Gastrocnemius medialis (tissue), 4 donors: ENCODE measurements around the gene CHN2. TPM values are rescaled to one million over a fixed set of nuclear protein-coding genes. Genes with fewer than 3 reads are reported as not detected.

Source experiments
- ATAC-seq, 2 donors: fragments of 150-250 bp; one replicate each; pipeline ENCODE4 v1.9.1; 2016
- DNase-seq, 2 donors: peaks; one replicate each; pipeline ENCODE4 v3.0.0-alpha.2; 2019
- H3K27ac ChIP-seq, 4 donors: fragments of 200-600 bp; sonication (generic); 1 replicate in 1 of 4; 2 replicates in 3 of 4; pipeline ENCODE4 v1.5.1; 2016 to 2018; ENCODE audit warnings: mild to moderate bottlenecking in 2 of 4, moderate library complexity in 1 of 4
- H3K27me3 ChIP-seq, 3 donors: fragments of 200-600 bp; sonication (generic) in 2 of 3; 1 replicate in 1 of 3; 2 replicates in 2 of 3; pipeline versions ENCODE4 v1.5.1 to v1.6.0; 2016 to 2019; ENCODE audit warnings: mild to moderate bottlenecking in 1 of 3, moderate library complexity in 1 of 3
- H3K36me3 ChIP-seq, 2 donors: fragments of 200-600 bp; sonication (generic) in 1 of 2; one replicate each; pipeline ENCODE4 v1.5.1; 2017 to 2018
- H3K4me1 ChIP-seq, 2 donors: fragments of 200-600 bp; sonication (generic) in 1 of 2; one replicate each; pipeline ENCODE4 v1.5.1; 2016 to 2017; ENCODE audit warnings: mild to moderate bottlenecking in 2 of 2
- H3K4me3 ChIP-seq, 4 donors: fragments of 200-600 bp; sonication (generic) in 3 of 4; 1 replicate in 1 of 4; 2 replicates in 3 of 4; pipeline ENCODE4 v1.5.1; 2016 to 2019; ENCODE audit warnings: mild to moderate bottlenecking in 2 of 4
- H3K9me3 ChIP-seq, 3 donors: fragments of 200-600 bp; sonication (generic) in 2 of 3; 1 replicate in 1 of 3; 2 replicates in 2 of 3; pipeline ENCODE4 v1.5.1; 2016 to 2019
- POLR2A ChIP-seq, 2 donors: fragments of 450-650 bp; IDR thresholded peaks; one replicate each; pipeline ENCODE4 v1.6.1; 2017; ENCODE audit warnings: antibody characterized with exemption in 2 of 2, mild to moderate bottlenecking in 2 of 2, moderate library complexity in 2 of 2
- in situ Hi-C, 4 donors: fragments of 200-750 bp; cut with MboI; loops; one replicate each; pipeline versions ENCODE4 v1.15.0 to v1.8.0; 2017; ENCODE audit warnings: low sequenced_read_pairs in 4 of 4
- intact Hi-C: fragments of 100-400 bp; cut with DNase I; formaldehyde crosslinking; loops from one replicate; pipeline ENCODE4 v1.15.1; 2023; ENCODE audit warnings: low total_unique reads
- total RNA-seq, 4 donors: library from RNA; depleted of rRNA; stranded (reverse); fragments of >200 nt; gene quantifications; one replicate each; pipeline versions ENCODE4 v1.1.0 to v1.2.3, GENCODE V29; 2016
- TF ChIP-seq, protein P1 (sequence below), 5 experiments: fragments of 450-650 bp in 3 of 5; fragments of 200-600 bp in 2 of 5; sonication (generic) in 2 of 5; IDR thresholded peaks in 4 of 5; conservative IDR thresholded peaks in 1 of 5; 1 replicate in 4 of 5; 2 replicates in 1 of 5; pipeline ENCODE4 v1.5.1; 2016 to 2019; ENCODE audit warnings: antibody characterized with exemption in 5 of 5, mild to moderate bottlenecking in 3 of 5, moderate library complexity in 3 of 5

The CHN2 gene
- total RNA-seq, 4 donors from 2014 or later = 5.9 to 11.3 (median 8.2) TPM

DNA sequence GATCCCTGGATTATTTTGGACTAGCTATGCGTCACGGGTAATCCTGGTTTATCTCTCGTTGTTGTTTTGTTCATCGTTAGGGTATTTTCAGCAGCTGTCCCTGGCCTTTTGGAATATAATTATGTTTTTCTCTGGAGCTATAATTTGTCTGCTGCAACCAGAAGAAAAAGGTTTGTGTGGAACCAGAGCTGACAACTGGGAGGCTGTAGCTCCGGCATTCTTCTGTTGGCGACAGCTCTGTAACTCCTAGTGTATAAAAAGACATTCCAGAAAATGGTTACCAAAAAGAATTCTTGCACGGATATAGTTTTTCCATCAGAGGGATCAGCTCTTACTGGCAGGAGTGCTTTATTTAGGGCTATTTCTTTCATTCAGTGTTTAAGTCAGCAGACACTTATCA lies 238.1 kb downstream of the CHN2 start:
- no peak for ATAC-seq
- DNase-seq = no peak
- H3K27ac ChIP-seq = no peak overlapping the region
- in situ Hi-C loops = no loop called here
- no peaks in the 10 kb centered on the region for H3K36me3 ChIP-seq
- TF ChIP-seq, protein P1, sequence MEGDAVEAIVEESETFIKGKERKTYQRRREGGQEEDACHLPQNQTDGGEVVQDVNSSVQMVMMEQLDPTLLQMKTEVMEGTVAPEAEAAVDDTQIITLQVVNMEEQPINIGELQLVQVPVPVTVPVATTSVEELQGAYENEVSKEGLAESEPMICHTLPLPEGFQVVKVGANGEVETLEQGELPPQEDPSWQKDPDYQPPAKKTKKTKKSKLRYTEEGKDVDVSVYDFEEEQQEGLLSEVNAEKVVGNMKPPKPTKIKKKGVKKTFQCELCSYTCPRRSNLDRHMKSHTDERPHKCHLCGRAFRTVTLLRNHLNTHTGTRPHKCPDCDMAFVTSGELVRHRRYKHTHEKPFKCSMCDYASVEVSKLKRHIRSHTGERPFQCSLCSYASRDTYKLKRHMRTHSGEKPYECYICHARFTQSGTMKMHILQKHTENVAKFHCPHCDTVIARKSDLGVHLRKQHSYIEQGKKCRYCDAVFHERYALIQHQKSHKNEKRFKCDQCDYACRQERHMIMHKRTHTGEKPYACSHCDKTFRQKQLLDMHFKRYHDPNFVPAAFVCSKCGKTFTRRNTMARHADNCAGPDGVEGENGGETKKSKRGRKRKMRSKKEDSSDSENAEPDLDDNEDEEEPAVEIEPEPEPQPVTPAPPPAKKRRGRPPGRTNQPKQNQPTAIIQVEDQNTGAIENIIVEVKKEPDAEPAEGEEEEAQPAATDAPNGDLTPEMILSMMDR (IDR thresholded peaks at IDR 0.05 in 4 of 5, conservative IDR thresholded peaks at IDR 0.05 in 1 of 5) = no peak
- TF ChIP-seq POLR2A (IDR thresholded peaks at IDR 0.05) = no peak
- no peak overlapping the region for H3K4me3 ChIP-seq
- H3K9me3 ChIP-seq = no peaks in the 10 kb centered on the region
- H3K4me1 ChIP-seq = no peaks in the 10 kb centered on the region
- intact Hi-C loops = no loop called here
- no peaks in the 10 kb centered on the region for H3K27me3 ChIP-seq

DNA sequence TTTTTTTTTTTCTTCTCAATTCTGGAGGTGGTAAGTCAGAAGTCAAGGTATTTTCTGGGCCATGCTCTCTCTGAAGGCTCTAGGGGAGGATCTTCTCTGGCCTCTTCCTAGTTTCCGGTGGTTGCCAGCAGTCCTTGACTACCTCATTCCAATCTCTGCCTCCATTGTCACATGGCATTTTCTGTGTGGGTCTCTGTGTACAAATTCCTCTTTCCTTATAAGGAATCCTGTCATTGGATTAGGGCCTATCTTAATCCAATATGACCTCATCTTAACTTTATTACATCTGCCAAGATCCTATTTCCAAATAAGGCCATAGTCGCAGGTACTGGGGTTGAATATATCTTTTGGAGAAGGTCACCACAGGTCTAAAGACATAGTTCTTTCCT lies 239.8 kb downstream of the CHN2 start:
- no peaks in the 10 kb centered on the region for H3K27me3 ChIP-seq
- H3K4me3 ChIP-seq = no peak overlapping the region
- H3K27ac ChIP-seq = no peak overlapping the region
- DNase-seq (no peak), ATAC-seq (no peak)
- no peaks in the 10 kb centered on the region for H3K9me3 ChIP-seq
- in situ Hi-C loops (no loop called here), intact Hi-C loops (no loop called here)
- TF ChIP-seq POLR2A (IDR thresholded peaks at IDR 0.05) = no peak
- H3K36me3 ChIP-seq = no peaks in the 10 kb centered on the region
- no peaks in the 10 kb centered on the region for H3K4me1 ChIP-seq

DNA sequence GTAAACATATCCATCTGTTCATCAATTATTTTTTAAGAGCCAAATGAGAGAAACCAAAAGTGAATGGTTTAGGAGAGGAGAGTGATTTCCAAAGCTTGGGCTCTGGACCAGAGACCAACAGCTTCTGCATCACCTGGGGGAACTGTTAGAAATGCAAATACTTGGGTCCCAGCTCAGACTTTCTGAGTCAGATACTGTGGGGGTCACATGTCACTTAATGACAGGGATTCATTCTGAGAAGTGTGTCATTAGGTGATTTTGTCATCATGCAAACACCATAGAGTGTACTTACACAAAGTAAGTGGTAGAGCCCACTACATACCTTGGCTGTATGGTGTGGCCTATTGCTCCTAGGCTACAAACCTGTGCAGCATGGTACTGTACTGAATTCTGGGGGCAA lies 240.6 kb downstream of the CHN2 start:
- in situ Hi-C loops = no loop called here
- TF ChIP-seq, protein P1 (IDR thresholded peaks at IDR 0.05 in 4 of 5, conservative IDR thresholded peaks at IDR 0.05 in 1 of 5) = no peak
- TF ChIP-seq POLR2A (IDR thresholded peaks at IDR 0.05) = no peak
- Histone ChIP-seq H3K9me3 (no peaks in the 10 kb centered on the region), H3K4me3 (no peak overlapping the region), H3K27ac (no peak overlapping the region), H3K4me1 (no peaks in the 10 kb centered on the region), H3K36me3 (no peaks in the 10 kb centered on the region), H3K27me3 (no peaks in the 10 kb centered on the region)
- DNase-seq = no peak
- ATAC-seq = no peak
- intact Hi-C loops = no loop called here

DNA sequence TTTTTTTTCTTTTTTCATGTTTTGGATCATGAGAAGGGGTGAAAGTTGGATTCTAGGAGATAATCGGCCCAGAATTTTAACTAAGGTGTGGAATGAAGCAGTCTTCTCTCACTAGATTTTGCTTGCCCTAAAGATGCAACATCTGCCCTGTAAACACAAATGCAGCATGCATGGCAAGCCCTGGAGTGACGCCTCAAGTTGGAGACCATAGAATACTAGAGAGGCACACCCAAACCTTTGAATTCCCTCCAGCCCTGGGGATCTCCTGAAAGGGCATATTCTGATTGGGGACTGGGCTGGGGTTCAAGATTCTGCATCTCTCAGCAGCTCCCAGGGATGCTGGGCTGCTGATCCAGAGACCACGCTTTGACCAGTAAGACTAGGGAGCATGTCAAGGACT lies 241.3 kb downstream of the CHN2 start:
- intact Hi-C loops = no loop called here
- DNase-seq = no peak
- in situ Hi-C loops = no loop called here

DNA sequence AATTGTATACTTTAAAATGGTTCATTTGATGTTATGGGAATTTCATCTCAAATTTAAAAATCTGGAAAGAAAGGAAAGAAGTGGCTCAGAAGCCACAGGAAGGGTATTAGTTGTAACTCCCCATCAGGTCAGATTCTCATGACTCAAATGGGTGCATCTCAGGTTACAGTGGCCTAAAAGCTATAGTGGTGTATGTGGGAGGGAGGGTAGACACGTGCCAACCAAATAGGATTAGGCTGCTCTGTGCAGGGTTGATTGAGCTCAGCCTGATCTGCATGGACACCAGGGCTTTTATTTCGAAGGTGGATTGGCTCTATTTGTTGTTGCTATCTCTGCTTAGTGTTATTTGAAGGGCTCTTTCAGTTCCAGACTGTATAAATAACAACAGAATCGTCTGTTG lies 247.6 kb downstream of the CHN2 start:
- in situ Hi-C loops = no loop called here
- Histone ChIP-seq H3K4me3 (no peak overlapping the region), H3K27ac (no peak overlapping the region), H3K9me3 (no peaks in the 10 kb centered on the region), H3K36me3 (no peaks in the 10 kb centered on the region), H3K4me1 (no peaks in the 10 kb centered on the region), H3K27me3 (no peaks in the 10 kb centered on the region)
- DNase-seq (no peak), ATAC-seq (peak; percentile 53 to 86)
- intact Hi-C loops = no loop called here
- no peak for TF ChIP-seq POLR2A (IDR thresholded peaks at IDR 0.05)
- TF ChIP-seq, protein P1 (IDR thresholded peaks at IDR 0.05 in 4 of 5, conservative IDR thresholded peaks at IDR 0.05 in 1 of 5) = no peak

More for the DNA sequence above, 241.3 kb downstream of the CHN2 start:
- Histone ChIP-seq H3K4me3 (no peak overlapping the region), H3K27ac (no peak overlapping the region), H3K27me3 (no peaks in the 10 kb centered on the region), H3K9me3 (no peaks in the 10 kb centered on the region), H3K36me3 (no peaks in the 10 kb centered on the region), H3K4me1 (no peaks in the 10 kb centered on the region)
- TF ChIP-seq POLR2A (IDR thresholded peaks at IDR 0.05) = no peak
- TF ChIP-seq, protein P1 (IDR thresholded peaks at IDR 0.05 in 4 of 5, conservative IDR thresholded peaks at IDR 0.05 in 1 of 5) = no peak
- ATAC-seq = no peak
